ENCODE results near the gene EPHB2. TPM values are rescaled to one million over a fixed set of nuclear protein-coding genes. Genes with fewer than 3 reads are reported as not detected.

Gene EPHB2
- total RNA-seq, 2 experiments from 2014 or later: 0.59 TPM; not detected in 1

DNA sequence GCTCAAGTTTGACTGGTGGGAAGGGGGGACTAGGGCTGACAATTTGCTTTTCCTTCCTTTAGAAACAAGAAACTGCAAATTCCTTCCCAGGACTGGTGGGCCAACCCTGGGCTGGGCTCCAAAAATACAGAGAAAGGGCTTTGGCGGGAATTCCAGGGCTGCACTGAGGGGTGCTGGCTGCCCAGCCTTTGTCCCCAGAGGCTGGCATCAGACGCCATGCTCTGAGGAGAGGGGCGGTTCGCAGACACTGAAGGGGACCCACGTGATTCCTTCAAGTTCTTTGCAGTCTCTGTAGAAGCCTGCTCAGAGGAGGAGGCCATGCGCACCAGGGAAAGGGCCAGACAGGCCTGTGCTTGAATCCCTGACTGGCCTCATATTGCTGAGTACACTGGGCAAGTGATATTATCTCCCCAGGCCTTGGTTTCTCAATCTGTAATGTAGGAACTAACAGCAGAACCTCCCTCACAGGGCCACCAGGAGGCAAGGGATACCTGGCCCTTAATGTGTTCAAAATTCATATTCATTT lies 119.5 kb downstream of the EPHB2 start:
- TF ChIP-seq, protein P1, sequence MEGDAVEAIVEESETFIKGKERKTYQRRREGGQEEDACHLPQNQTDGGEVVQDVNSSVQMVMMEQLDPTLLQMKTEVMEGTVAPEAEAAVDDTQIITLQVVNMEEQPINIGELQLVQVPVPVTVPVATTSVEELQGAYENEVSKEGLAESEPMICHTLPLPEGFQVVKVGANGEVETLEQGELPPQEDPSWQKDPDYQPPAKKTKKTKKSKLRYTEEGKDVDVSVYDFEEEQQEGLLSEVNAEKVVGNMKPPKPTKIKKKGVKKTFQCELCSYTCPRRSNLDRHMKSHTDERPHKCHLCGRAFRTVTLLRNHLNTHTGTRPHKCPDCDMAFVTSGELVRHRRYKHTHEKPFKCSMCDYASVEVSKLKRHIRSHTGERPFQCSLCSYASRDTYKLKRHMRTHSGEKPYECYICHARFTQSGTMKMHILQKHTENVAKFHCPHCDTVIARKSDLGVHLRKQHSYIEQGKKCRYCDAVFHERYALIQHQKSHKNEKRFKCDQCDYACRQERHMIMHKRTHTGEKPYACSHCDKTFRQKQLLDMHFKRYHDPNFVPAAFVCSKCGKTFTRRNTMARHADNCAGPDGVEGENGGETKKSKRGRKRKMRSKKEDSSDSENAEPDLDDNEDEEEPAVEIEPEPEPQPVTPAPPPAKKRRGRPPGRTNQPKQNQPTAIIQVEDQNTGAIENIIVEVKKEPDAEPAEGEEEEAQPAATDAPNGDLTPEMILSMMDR (conservative IDR thresholded peaks at IDR 0.05; ENCODE audit: low read length): no peak
- no peak for TF ChIP-seq EZH2phosphoT487 (IDR thresholded peaks at IDR 0.05; ENCODE audit: borderline replicate concordance, low read depth, low read length)
- intact Hi-C loops (cut with micrococcal nuclease; ENCODE audit: unreplicated experiment): no loop called here
- no peaks in the 10 kb centered on the region for H3K36me3 ChIP-seq (ENCODE audit: insufficient read depth, low read length)
- CTCF ChIA-PET (ENCODE audit: unreplicated experiment): no interaction called here
- H3K9me2 ChIP-seq (ENCODE audit: insufficient read depth, low read length): no peaks in the 10 kb centered on the region
- no peaks in the 10 kb centered on the region for H3K79me2 ChIP-seq (ENCODE audit: insufficient read depth, low read depth, low read length)
- H3K4me3 ChIP-seq (ENCODE audit: low read depth, low read length, poor library complexity, severe bottlenecking): no peak overlapping the region
- H2AFZ ChIP-seq (ENCODE audit: low read length): no peak overlapping the region
- POLR2A ChIA-PET: no interaction called here
- H3K9me3 ChIP-seq (ENCODE audit: low read length): no peaks in the 10 kb centered on the region
- H3K27ac ChIP-seq (ENCODE audit: low read depth, low read length, poor library complexity, severe bottlenecking): no peak overlapping the region
- no peak for DNase-seq (ENCODE audit: low spot score)
- BruUV-seq (replicated peaks): no TSS peak
- no peak overlapping the region for H3K4me2 ChIP-seq (ENCODE audit: low read length)
- H3K4me1 ChIP-seq (ENCODE audit: insufficient read depth, low read length, poor library complexity, severe bottlenecking): no peaks in the 10 kb centered on the region
- no peaks in the 10 kb centered on the region for H4K20me1 ChIP-seq (ENCODE audit: insufficient read depth, low read length)

DNA sequence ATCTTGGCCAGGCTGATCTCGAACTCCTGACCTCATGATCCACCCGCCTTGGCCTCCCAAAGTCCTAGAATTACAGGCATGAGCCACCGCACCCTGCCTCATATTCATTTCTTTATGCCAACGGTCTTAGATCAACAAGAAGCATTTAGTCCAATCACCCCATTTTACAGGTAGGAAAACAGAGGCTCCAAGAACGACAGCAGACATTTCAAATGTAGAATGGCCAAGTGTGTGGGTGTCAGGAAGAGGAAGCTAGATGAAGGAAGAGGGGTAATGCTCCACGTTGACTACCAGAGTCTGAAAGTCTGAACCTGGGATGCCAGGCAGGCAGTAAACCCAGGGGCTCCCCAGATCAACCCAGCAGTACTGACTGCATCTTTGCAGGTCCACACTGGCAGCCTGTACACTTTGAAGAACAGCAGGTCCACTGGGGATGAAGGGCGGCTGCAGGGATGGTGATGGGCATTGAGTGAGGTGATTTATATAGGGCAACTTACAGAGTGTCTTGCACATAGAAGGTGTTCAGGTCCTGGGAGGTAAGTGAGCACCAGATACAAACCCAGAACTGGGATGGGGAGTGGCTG lies 120.2 kb downstream of the EPHB2 start:
- H2AFZ ChIP-seq (ENCODE audit: low read length): no peak overlapping the region
- no peaks in the 10 kb centered on the region for H3K9me2 ChIP-seq (ENCODE audit: insufficient read depth, low read length)
- no peak overlapping the region for H3K4me2 ChIP-seq (ENCODE audit: low read length)
- H4K20me1 ChIP-seq (ENCODE audit: insufficient read depth, low read length): no peaks in the 10 kb centered on the region
- no peaks in the 10 kb centered on the region for H3K4me1 ChIP-seq (ENCODE audit: insufficient read depth, low read length, poor library complexity, severe bottlenecking)
- DNase-seq (ENCODE audit: low spot score): no peak
- no peak overlapping the region for H3K4me3 ChIP-seq (ENCODE audit: low read depth, low read length, poor library complexity, severe bottlenecking)
- BruUV-seq (replicated peaks): no TSS peak
- H3K27ac ChIP-seq (ENCODE audit: low read depth, low read length, poor library complexity, severe bottlenecking): no peak overlapping the region
- ChIA-PET POLR2A (no interaction called here), CTCF (ENCODE audit: unreplicated experiment) (no interaction called here)
- intact Hi-C loops (cut with micrococcal nuclease; ENCODE audit: unreplicated experiment): no loop called here
- H3K36me3 ChIP-seq (ENCODE audit: insufficient read depth, low read length): no peaks in the 10 kb centered on the region
- H3K79me2 ChIP-seq (ENCODE audit: insufficient read depth, low read depth, low read length): no peaks in the 10 kb centered on the region
- H3K9me3 ChIP-seq (ENCODE audit: low read length): no peaks in the 10 kb centered on the region
- TF ChIP-seq, protein P1 (conservative IDR thresholded peaks at IDR 0.05; ENCODE audit: low read length): no peak
- TF ChIP-seq EZH2phosphoT487 (IDR thresholded peaks at IDR 0.05; ENCODE audit: borderline replicate concordance, low read depth, low read length): no peak

DNA sequence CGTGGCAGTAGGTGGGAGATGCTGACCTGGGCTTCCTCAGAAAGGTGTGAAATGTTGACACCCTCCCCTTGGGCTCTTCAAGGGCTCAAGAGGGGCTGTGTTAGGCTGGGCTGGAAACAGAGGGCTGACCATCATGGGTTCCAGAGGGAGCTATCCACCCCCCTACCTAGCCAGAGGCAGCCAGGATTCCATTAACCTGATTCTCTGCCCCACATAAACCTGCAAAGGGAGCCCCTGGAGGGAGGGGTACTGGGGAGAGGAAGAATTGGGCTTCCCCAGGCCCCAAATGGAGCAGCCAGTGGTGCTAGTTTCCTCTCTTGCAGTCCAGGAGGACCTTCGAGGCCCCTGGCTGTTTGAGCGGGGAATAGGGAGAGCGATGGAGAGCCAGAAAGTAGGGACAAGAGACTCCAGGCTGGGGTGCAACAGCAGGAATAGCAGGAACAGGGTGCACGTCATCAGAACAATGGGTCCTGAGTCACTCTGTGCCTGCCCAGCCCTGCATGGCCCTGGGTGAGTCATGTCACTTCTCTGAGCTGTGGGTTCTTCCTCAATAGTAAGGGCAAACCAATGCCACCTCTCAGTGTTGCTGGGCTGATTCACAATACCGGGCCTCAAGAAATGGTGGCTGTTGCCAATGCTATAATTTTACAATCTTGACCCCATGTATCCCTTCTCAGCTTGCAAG lies 121.2 kb downstream of the EPHB2 start:
- TF ChIP-seq, protein P1 (conservative IDR thresholded peaks at IDR 0.05; ENCODE audit: low read length): no peak
- no peak for TF ChIP-seq EZH2phosphoT487 (IDR thresholded peaks at IDR 0.05; ENCODE audit: borderline replicate concordance, low read depth, low read length)
- no peaks in the 10 kb centered on the region for H3K79me2 ChIP-seq (ENCODE audit: insufficient read depth, low read depth, low read length)
- no peaks in the 10 kb centered on the region for H3K9me3 ChIP-seq (ENCODE audit: low read length)
- H4K20me1 ChIP-seq (ENCODE audit: insufficient read depth, low read length): no peaks in the 10 kb centered on the region
- no peak overlapping the region for H3K4me2 ChIP-seq (ENCODE audit: low read length)
- H3K4me1 ChIP-seq (ENCODE audit: insufficient read depth, low read length, poor library complexity, severe bottlenecking): no peaks in the 10 kb centered on the region
- no peaks in the 10 kb centered on the region for H3K36me3 ChIP-seq (ENCODE audit: insufficient read depth, low read length)
- DNase-seq (ENCODE audit: low spot score): no peak
- H3K9me2 ChIP-seq (ENCODE audit: insufficient read depth, low read length): no peaks in the 10 kb centered on the region
- BruUV-seq (replicated peaks): no TSS peak
- ChIA-PET POLR2A (interaction anchor here (0.6 kb wide), 1 partner anchor 24 kb away, joined by 4 read pairs; no protein-coding TSS in a partner anchor), CTCF (ENCODE audit: unreplicated experiment) (no interaction called here)
- no peak overlapping the region for H2AFZ ChIP-seq (ENCODE audit: low read length)
- intact Hi-C loops (cut with micrococcal nuclease; ENCODE audit: unreplicated experiment): no loop called here
- no peak overlapping the region for H3K4me3 ChIP-seq (ENCODE audit: low read depth, low read length, poor library complexity, severe bottlenecking)
- H3K27ac ChIP-seq (ENCODE audit: low read depth, low read length, poor library complexity, severe bottlenecking): no peak overlapping the region
